Vagina (tissue), 2 donors: ENCODE data around the gene CADPS. TPM values are rescaled to one million over a fixed set of nuclear protein-coding genes. Genes with fewer than 3 reads are reported as not detected.

Experiments
- DNase-seq, 2 donors: peaks; one replicate each; pipeline ENCODE4 v3.0.0-alpha.2; 2017; ENCODE audit errors: extremely low spot score in 2 of 2
- H3K27ac ChIP-seq: fragments of 200-600 bp; sonication (generic); one replicate; pipeline ENCODE4 v1.5.1; 2019
- H3K27me3 ChIP-seq: fragments of 200-600 bp; sonication (generic); one replicate; pipeline ENCODE4 v1.5.1; 2019
- H3K36me3 ChIP-seq, 2 donors: fragments of 200-600 bp; sonication (generic); one replicate each; pipeline ENCODE4 v1.5.1; 2017 to 2019
- H3K4me1 ChIP-seq: fragments of 200-600 bp; sonication (generic); one replicate; pipeline ENCODE4 v1.5.1; 2019
- H3K4me3 ChIP-seq, 2 donors: fragments of 200-600 bp; sonication (generic); 1 replicate in 1 of 2; 2 replicates in 1 of 2; pipeline ENCODE4 v1.5.1; 2016 to 2019
- H3K9me3 ChIP-seq: fragments of 200-600 bp; sonication (generic); one replicate; pipeline ENCODE4 v1.5.1; 2019
- CTCF ChIP-seq, 3 experiments: fragments of 450-650 bp in 2 of 3; fragments of 200-600 bp in 1 of 3; sonication (generic) in 1 of 3; IDR thresholded peaks; one replicate each; pipeline ENCODE4 v1.5.1; 2017 to 2019; ENCODE audit warnings: antibody characterized with exemption in 3 of 3, mild to moderate bottlenecking in 2 of 3, moderate library complexity in 2 of 3
- POLR2A ChIP-seq, 2 donors: fragments of 450-650 bp; IDR thresholded peaks; one replicate each; pipeline ENCODE4 v1.6.1; 2017; ENCODE audit warnings: antibody characterized with exemption in 2 of 2, mild to moderate bottlenecking in 2 of 2, moderate library complexity in 2 of 2
- POLR2AphosphoS5 ChIP-seq, 2 donors: sonication (generic); formaldehyde crosslinking; IDR thresholded peaks; one replicate each; pipeline ENCODE4 v1.9.0; 2017; ENCODE audit warnings: antibody characterized with exemption in 2 of 2, mild to moderate bottlenecking in 2 of 2, low read depth in 1 of 2; ENCODE audit not compliant: insufficient read depth in 1 of 2
- intact Hi-C: fragments of 100-400 bp; cut with DNase I; formaldehyde crosslinking; loops from one replicate; pipeline ENCODE4 v1.15.1; 2023
- total RNA-seq: library from RNA; depleted of rRNA; stranded (reverse); fragments of >200 nt; gene quantifications from one replicate; pipeline ENCODE4 v1.2.3, GENCODE V29; 2016

CADPS gene
- total RNA-seq, 1 donor from 2014 or later = 12.8 TPM

GRCh38 chr3:62371720-62372591 lies 503.3 kb downstream of the CADPS start:
- intact Hi-C loops = no loop called here
- Histone ChIP-seq H3K27me3 (peaks cover 17% of the 10 kb centered on the region), H3K4me1 (peaks cover 30% of the 10 kb centered on the region), H3K36me3 (no peaks in the 10 kb centered on the region), H3K4me3 (no peak overlapping the region), H3K9me3 (no peaks in the 10 kb centered on the region), H3K27ac (no peak overlapping the region)
- no peak for DNase-seq
- TF ChIP-seq CTCF (IDR thresholded peaks at IDR 0.05) (no peak), POLR2A (IDR thresholded peaks at IDR 0.05) (no peak), POLR2AphosphoS5 (IDR thresholded peaks at IDR 0.05; ENCODE audit: insufficient read depth in 1 of 2, low read depth in 1 of 2) (no peak)

GRCh38 chr3:62370858-62371719 lies 504.1 kb downstream of the CADPS start:
- Histone ChIP-seq H3K36me3 (no peaks in the 10 kb centered on the region), H3K4me1 (peaks cover 30% of the 10 kb centered on the region), H3K9me3 (no peaks in the 10 kb centered on the region), H3K4me3 (no peak overlapping the region), H3K27ac (no peak overlapping the region), H3K27me3 (peaks cover 17% of the 10 kb centered on the region)
- intact Hi-C loops = no loop called here
- no peak for DNase-seq
- no peak for TF ChIP-seq POLR2AphosphoS5 (IDR thresholded peaks at IDR 0.05; ENCODE audit: insufficient read depth in 1 of 2, low read depth in 1 of 2)
- no peak for TF ChIP-seq POLR2A (IDR thresholded peaks at IDR 0.05)
- TF ChIP-seq CTCF (IDR thresholded peaks at IDR 0.05) = no peak

- DNase-seq = no peak
- peaks cover 17% of the 10 kb centered on the region for H3K27me3 ChIP-seq
- TF ChIP-seq CTCF (IDR thresholded peaks at IDR 0.05) (no peak), POLR2AphosphoS5 (IDR thresholded peaks at IDR 0.05; ENCODE audit: insufficient read depth in 1 of 2, low read depth in 1 of 2) (no peak), POLR2A (IDR thresholded peaks at IDR 0.05) (no peak)
- no peak overlapping the region for H3K27ac ChIP-seq
- no peaks in the 10 kb centered on the region for H3K36me3 ChIP-seq
- intact Hi-C loops = no loop called here
- peaks cover 30% of the 10 kb centered on the region for H3K4me1 ChIP-seq
- no peak overlapping the region for H3K4me3 ChIP-seq
- no peaks in the 10 kb centered on the region for H3K9me3 ChIP-seq
Observed at GRCh38 chr3:62370112-62370857, 504.9 kb downstream of the CADPS start.

- H3K9me3 ChIP-seq = no peaks in the 10 kb centered on the region
- no peaks in the 10 kb centered on the region for H3K36me3 ChIP-seq
- H3K27ac ChIP-seq = no peak overlapping the region
- H3K4me3 ChIP-seq = peak overlapping the region in 1 of 2 donors; percentile 10
- intact Hi-C loops = no loop called here
- H3K27me3 ChIP-seq = peaks cover 17% of the 10 kb centered on the region
- no peak for DNase-seq
- peaks cover 30% of the 10 kb centered on the region for H3K4me1 ChIP-seq
- TF ChIP-seq CTCF (IDR thresholded peaks at IDR 0.05) (no peak), POLR2AphosphoS5 (IDR thresholded peaks at IDR 0.05; ENCODE audit: insufficient read depth in 1 of 2, low read depth in 1 of 2) (no peak), POLR2A (IDR thresholded peaks at IDR 0.05) (no peak)
Observed at GRCh38 chr3:62369476-62369743, 505.8 kb downstream of the CADPS start.
